Naive B cell (primary cell): ENCODE results near the gene SPARC. TPM values are rescaled to one million over a fixed set of nuclear protein-coding genes. Genes with fewer than 3 reads are reported as not detected.
"Not testable (repeated sequence)": the region's sequence is repeated elsewhere in the genome, so short reads cannot be mapped to it uniquely, and the experiment has no call there.

Experiments
- ATAC-seq, 2 donors: fragments of 150-1000 bp; cut with Tn5 transposase; 2 replicates each; pipeline ENCODE4 v1.10.0; 2021; ENCODE audit warnings: low read depth in 2 of 2, mild to moderate bottlenecking in 2 of 2, moderate library complexity in 2 of 2
- DNase-seq: peaks from one replicate; pipeline ENCODE4 v3.0.0; 2022
- H3K27ac Mint-ChIP-seq, 6 donors: one replicate each; pipeline ENCODE4 v1.8.0; 2020 to 2022; ENCODE audit warnings: mild to moderate bottlenecking in 6 of 6, mixed read lengths in 6 of 6, moderate library complexity in 5 of 6, inconsistent platforms in 2 of 6
- H3K27me3 Mint-ChIP-seq, 3 donors: one replicate each; pipeline ENCODE4 v1.8.0; 2021 to 2022; ENCODE audit warnings: mixed read lengths in 3 of 3, mild to moderate bottlenecking in 1 of 3
- H3K36me3 Mint-ChIP-seq, 2 donors: one replicate each; pipeline ENCODE4 v1.8.0; 2020 to 2022; ENCODE audit warnings: mixed read lengths in 2 of 2, inconsistent platforms in 1 of 2, mild to moderate bottlenecking in 1 of 2
- H3K4me1 Mint-ChIP-seq, 3 donors: one replicate each; pipeline ENCODE4 v1.8.0; 2020 to 2022; ENCODE audit warnings: mixed read lengths in 3 of 3, inconsistent platforms in 1 of 3, mild to moderate bottlenecking in 1 of 3, moderate library complexity in 1 of 3
- H3K4me3 Mint-ChIP-seq, 8 donors: one replicate each; pipeline ENCODE4 v1.8.0; 2020 to 2022; ENCODE audit warnings: mild to moderate bottlenecking in 8 of 8, mixed read lengths in 8 of 8, moderate library complexity in 8 of 8, inconsistent platforms in 2 of 8
- H3K9me3 Mint-ChIP-seq, 7 donors: one replicate each; pipeline ENCODE4 v1.8.0; 2020 to 2022; ENCODE audit warnings: mixed read lengths in 7 of 7, mild to moderate bottlenecking in 5 of 7, inconsistent platforms in 2 of 7, moderate library complexity in 1 of 7
- polyA plus RNA-seq, 6 donors: library from polyadenylated mRNA; unstranded; fragments of 300-500 nt; fragmentation: Illumina TruSeq; gene quantifications; one replicate each; pipeline ENCODE4 v1.2.3, GENCODE V29; 2021; ENCODE audit warnings: low read depth in 6 of 6

Gene SPARC
- polyA plus RNA-seq: 10 to 100 TPM in 5 of 6 donors, 1 to 10 TPM in 1; 9.6 to 30.7 (median 24.7) TPM

- ATAC-seq (no peak), DNase-seq (no peak)
- Mint-ChIP-seq H3K4me3 (peak within 1 kb of the TSS in 5 of 8 donors; percentile 21 to 65 (median 37)), H3K27me3 (peaks cover 34 to 41% (median 40%) of the 10 kb centered on the region in 3 donors), H3K36me3 (peaks cover 0 to 6% of the 10 kb centered on the region in 2 donors), H3K9me3 (no peaks in the 10 kb centered on the region), H3K4me1 (peaks cover 10 to 14% (median 13%) of the 10 kb centered on the region in 3 donors), H3K27ac (peak within 1 kb of the TSS in 1 of 6 donors; percentile 50)
Measured at GRCh38 chr5:151686674-151687407, at the start of gene SPARC. TSS of gene SPARC (minus strand) at chr5:151686915. CDS start at chr5:151676188, 10,727 bp downstream.

GRCh38 chr5:151735646-151736045, 48.9 kb upstream of the SPARC start:
- H3K36me3 Mint-ChIP-seq: peaks cover 0 to 6% of the 10 kb centered on the region in 2 donors
- no peaks in the 10 kb centered on the region for H3K27me3 Mint-ChIP-seq
- H3K4me1 Mint-ChIP-seq: peaks cover 1 to 10% (median 4%) of the 10 kb centered on the region in 3 donors
- no peak overlapping the region for H3K27ac Mint-ChIP-seq
- ATAC-seq (no peak), DNase-seq (no peak)
- no peak overlapping the region for H3K4me3 Mint-ChIP-seq
- H3K9me3 Mint-ChIP-seq: no peaks in the 10 kb centered on the region

- DNase-seq: no peak
- H3K36me3 Mint-ChIP-seq: peaks cover 12 to 18% of the 10 kb centered on the region in 2 donors
- no peak overlapping the region for H3K27ac Mint-ChIP-seq
- H3K27me3 Mint-ChIP-seq: no peaks in the 10 kb centered on the region
- no peak overlapping the region for H3K4me3 Mint-ChIP-seq
- peaks cover 0 to 15% (median 10%) of the 10 kb centered on the region in 7 donors for H3K9me3 Mint-ChIP-seq
- no peak for ATAC-seq
- no peaks in the 10 kb centered on the region for H3K4me1 Mint-ChIP-seq
Measured at GRCh38 chr5:151734064-151734408, 47.3 kb upstream of the SPARC start.

- no peaks in the 10 kb centered on the region for H3K27me3 Mint-ChIP-seq
- peaks cover 13 to 18% of the 10 kb centered on the region in 2 donors for H3K36me3 Mint-ChIP-seq
- H3K4me3 Mint-ChIP-seq: no peak overlapping the region
- no peaks in the 10 kb centered on the region for H3K4me1 Mint-ChIP-seq
- no peak overlapping the region for H3K27ac Mint-ChIP-seq
- peaks cover 0 to 15% (median 10%) of the 10 kb centered on the region in 7 donors for H3K9me3 Mint-ChIP-seq
- ATAC-seq: no peak
- no peak for DNase-seq
Measured at GRCh38 chr5:151733358-151734063, 46.8 kb upstream of the SPARC start.

- Mint-ChIP-seq H3K27ac (no peak overlapping the region), H3K4me3 (no peak overlapping the region), H3K9me3 (peaks cover 0 to 15% (median 10%) of the 10 kb centered on the region in 7 donors), H3K36me3 (peaks cover 18 to 20% of the 10 kb centered on the region in 2 donors), H3K27me3 (no peaks in the 10 kb centered on the region), H3K4me1 (no peaks in the 10 kb centered on the region)
- DNase-seq (no peak), ATAC-seq (no peak)
Measured at GRCh38 chr5:151730381-151730780, 43.7 kb upstream of the SPARC start.

GRCh38 chr5:151729597-151729996, 42.9 kb upstream of the SPARC start:
- H3K36me3 Mint-ChIP-seq: peaks cover 18 to 20% of the 10 kb centered on the region in 2 donors
- not testable (repeated sequence) for H3K27me3 Mint-ChIP-seq, DNase-seq, H3K4me1 Mint-ChIP-seq, ATAC-seq
- peak overlapping the region in 1 of 8 donors; percentile 22 for H3K4me3 Mint-ChIP-seq
- H3K27ac Mint-ChIP-seq: peak overlapping the region in 1 of 6 donors; percentile 63
- peaks cover 0 to 15% (median 10%) of the 10 kb centered on the region in 7 donors for H3K9me3 Mint-ChIP-seq

- no peak overlapping the region for H3K4me3 Mint-ChIP-seq
- DNase-seq (no peak), ATAC-seq (no peak)
- H3K9me3 Mint-ChIP-seq: peaks cover 0 to 3% (median 2%) of the 10 kb centered on the region in 7 donors
- H3K27ac Mint-ChIP-seq: no peak overlapping the region
- peaks cover 3 to 11% of the 10 kb centered on the region in 2 donors for H3K36me3 Mint-ChIP-seq
- peaks cover 18 to 34% (median 34%) of the 10 kb centered on the region in 3 donors for H3K4me1 Mint-ChIP-seq
- no peaks in the 10 kb centered on the region for H3K27me3 Mint-ChIP-seq
Measured at GRCh38 chr5:151724360-151724759, 37.6 kb upstream of the SPARC start.

GRCh38 chr5:151722546-151722945, 35.8 kb upstream of the SPARC start:
- peaks cover under 1 to 4% of the 10 kb centered on the region in 2 donors for H3K36me3 Mint-ChIP-seq
- H3K4me3 Mint-ChIP-seq: no peak overlapping the region
- DNase-seq (no peak), ATAC-seq (no peak)
- H3K4me1 Mint-ChIP-seq: peaks cover 18 to 34% (median 34%) of the 10 kb centered on the region in 3 donors
- H3K27ac Mint-ChIP-seq: no peak overlapping the region
- H3K9me3 Mint-ChIP-seq: no peaks in the 10 kb centered on the region
- H3K27me3 Mint-ChIP-seq: peaks cover 0 to 2% (median 0%) of the 10 kb centered on the region in 3 donors

- peaks cover 18 to 36% (median 34%) of the 10 kb centered on the region in 3 donors for H3K4me1 Mint-ChIP-seq
- H3K27me3 Mint-ChIP-seq: peaks cover 0 to 5% (median 0%) of the 10 kb centered on the region in 3 donors
- H3K9me3 Mint-ChIP-seq: no peaks in the 10 kb centered on the region
- peaks cover 0 to 4% of the 10 kb centered on the region in 2 donors for H3K36me3 Mint-ChIP-seq
- H3K4me3 Mint-ChIP-seq: peak overlapping the region in 1 of 8 donors; percentile 21
- peak; percentile 23 for ATAC-seq
- H3K27ac Mint-ChIP-seq: peak overlapping the region in 3 of 6 donors; percentile 8 to 52 (median 49)
- DNase-seq: no peak
Measured at GRCh38 chr5:151721812-151722391, 35.2 kb upstream of the SPARC start.

GRCh38 chr5:151721087-151721646, 34.5 kb upstream of the SPARC start:
- Mint-ChIP-seq H3K27me3 (peaks cover 0 to 5% (median 0%) of the 10 kb centered on the region in 3 donors), H3K36me3 (peaks cover 0 to 4% of the 10 kb centered on the region in 2 donors), H3K4me3 (peak overlapping the region in 4 of 8 donors; percentile 18 to 57 (median 34)), H3K9me3 (no peaks in the 10 kb centered on the region), H3K4me1 (peaks cover 18 to 36% (median 34%) of the 10 kb centered on the region in 3 donors), H3K27ac (peak overlapping the region in 5 of 6 donors; percentile 4 to 84 (median 41))
- DNase-seq: peak; percentile 40
- ATAC-seq: peak; percentile 98

- DNase-seq: no peak
- H3K36me3 Mint-ChIP-seq: peaks cover 0 to 4% of the 10 kb centered on the region in 2 donors
- peak overlapping the region in 2 of 6 donors; percentile 11 to 69 for H3K27ac Mint-ChIP-seq
- ATAC-seq: no peak
- peaks cover 18 to 36% (median 34%) of the 10 kb centered on the region in 3 donors for H3K4me1 Mint-ChIP-seq
- H3K27me3 Mint-ChIP-seq: peaks cover 0 to 5% (median 0%) of the 10 kb centered on the region in 3 donors
- no peaks in the 10 kb centered on the region for H3K9me3 Mint-ChIP-seq
- H3K4me3 Mint-ChIP-seq: no peak overlapping the region
Measured at GRCh38 chr5:151720215-151720614, 33.5 kb upstream of the SPARC start.

GRCh38 chr5:151719228-151720000, 32.7 kb upstream of the SPARC start:
- no peak for ATAC-seq
- Mint-ChIP-seq H3K4me1 (peaks cover 18 to 36% (median 34%) of the 10 kb centered on the region in 3 donors), H3K27me3 (peaks cover 0 to 5% (median 4%) of the 10 kb centered on the region in 3 donors), H3K9me3 (peaks cover 0 to 1% (median 0%) of the 10 kb centered on the region in 7 donors), H3K27ac (no peak overlapping the region), H3K36me3 (peaks cover 0 to 4% of the 10 kb centered on the region in 2 donors), H3K4me3 (peak overlapping the region in 1 of 8 donors; percentile 50)
- DNase-seq: no peak
